NK-92 (cell line): ENCODE results near the gene RNFT2.

Source experiments
- DNase-seq: peaks from one replicate; lab custom pipeline; 2025; ENCODE audit not compliant: unreplicated experiment; lab: John Stamatoyannopoulos, UW

The RNFT2 gene

DNA sequence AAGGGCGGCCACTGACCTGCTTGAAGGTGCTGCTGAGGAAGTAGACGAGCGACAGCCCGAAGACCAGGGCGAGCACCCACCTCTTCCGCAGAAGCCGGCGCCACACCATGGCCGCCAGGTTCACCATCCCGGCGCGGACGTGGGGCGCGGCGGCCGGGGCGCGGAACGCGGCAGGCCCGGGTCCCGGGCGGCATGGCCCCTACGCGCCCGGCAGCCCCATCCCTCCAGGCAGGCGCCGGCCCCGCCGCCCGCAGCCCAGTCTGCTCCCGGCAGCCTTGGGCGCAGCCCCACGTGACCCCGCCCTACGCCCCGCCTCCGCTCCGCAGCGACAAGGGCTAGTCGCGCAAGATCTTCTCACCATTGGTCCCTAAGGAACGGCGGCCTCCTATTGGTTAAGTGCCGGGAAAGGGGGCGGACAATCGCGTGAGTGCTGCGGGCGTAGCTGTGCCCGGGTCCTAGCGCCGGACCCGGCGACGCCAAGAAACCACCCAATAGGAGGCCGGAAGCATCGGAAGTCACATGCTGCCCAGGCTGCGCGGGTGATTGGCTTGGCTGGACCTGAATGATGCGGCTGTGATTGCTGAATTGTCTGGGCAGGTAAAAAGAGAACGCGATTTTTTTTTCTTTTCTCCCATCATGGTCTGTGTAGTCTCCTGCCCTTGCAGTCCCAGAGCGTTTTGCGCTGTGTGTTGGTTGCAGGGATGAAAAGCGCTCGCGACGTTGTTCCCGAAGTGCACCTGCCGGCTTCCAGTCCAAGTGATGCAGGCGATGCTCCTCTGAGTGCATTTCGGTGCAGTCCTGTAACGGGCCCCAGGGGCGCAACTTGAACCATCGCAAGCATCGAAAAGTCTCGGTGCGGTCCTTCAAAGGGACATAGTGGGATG is at the start of gene RNFT2, which contains the start of gene SPRING1:
TSS of gene RNFT2 (plus strand) at position 542 of the 884 bp plus-strand sequence. CDS start 2,183 bp downstream, outside the sequence.
TSS of gene SPRING1 (minus strand) at position 296 of the 884 bp plus-strand sequence. CDS start at position 127, 169 bp downstream.
- peak; percentile 86 for DNase-seq

GRCh38 chr12:116689521-116689920 is 48.6 kb upstream of the RNFT2 start:
- no peak for DNase-seq

DNA sequence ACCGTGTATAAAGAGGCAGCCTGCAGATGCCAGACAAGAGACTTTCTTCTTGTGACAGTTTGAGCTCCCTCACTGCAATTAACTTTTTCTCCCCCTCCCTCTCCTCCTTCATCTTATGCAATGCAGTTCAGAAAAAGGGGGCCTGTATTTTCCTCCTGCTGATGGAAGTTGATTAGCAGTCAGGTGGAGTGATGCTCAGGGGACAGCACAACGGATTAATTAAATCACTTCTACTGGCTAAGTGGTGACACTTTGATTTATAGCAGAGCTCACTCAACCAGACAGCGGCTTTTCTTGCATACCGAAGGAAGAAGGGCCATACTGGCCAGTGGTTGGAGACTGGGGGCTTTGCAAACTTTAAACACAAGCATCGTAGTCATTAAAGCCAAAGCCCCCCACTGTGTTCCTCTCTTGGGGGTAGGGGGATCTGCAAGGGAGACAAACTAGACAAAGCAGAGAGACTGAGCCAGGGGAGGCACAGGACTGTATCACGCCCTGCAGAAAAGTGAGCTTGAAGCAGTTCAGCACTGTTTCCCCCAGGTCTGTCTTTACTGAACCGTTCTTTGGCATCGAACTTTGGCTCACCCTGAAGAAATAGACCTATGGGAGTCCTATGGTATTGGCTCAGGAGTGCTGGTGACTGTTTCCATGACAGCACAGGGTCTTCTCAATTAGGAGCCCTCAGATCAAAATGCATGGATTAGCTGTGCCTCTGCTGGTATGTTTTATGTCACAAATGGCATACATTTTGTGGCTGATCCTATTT is 48.0 kb upstream of the RNFT2 start:
- DNase-seq = no peak

DNA sequence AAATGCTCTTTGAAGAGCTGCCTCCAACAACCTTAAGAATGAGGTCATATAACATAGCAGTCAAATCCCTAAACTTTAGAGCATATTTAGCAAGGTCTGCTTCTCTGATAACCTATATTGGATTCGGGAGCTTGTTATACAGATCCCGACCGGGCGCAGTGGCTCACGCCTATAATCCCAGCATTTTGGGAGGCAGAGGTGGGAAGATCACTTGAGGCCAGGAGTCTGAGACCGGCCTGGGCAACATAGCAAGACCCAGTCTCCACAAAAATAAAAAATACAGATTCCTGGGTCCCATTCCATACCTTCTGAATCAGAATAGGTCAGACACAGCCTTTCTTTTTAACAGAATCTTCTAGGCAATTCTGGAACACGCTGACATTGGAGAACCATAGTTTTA is 46.9 kb upstream of the RNFT2 start:
- DNase-seq = no peak

DNA sequence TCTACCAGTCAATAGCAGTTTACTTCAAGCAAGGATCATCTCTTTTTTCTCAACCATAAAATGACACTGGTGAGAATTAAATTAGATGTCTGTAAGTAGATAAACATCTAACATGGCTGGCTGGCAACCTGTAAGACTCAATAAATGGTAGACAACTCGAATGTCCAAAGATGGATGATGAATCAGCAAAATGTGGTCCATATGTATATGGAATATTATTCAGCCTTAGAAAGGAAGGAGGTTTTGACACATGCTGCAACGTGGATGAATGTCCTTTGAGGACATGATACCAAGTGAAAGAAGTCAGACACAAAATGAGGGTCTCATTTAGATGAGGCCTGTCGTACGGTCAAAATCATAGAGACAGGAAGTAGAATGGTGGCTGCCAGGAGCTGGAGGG is 46.5 kb upstream of the RNFT2 start:
- no peak for DNase-seq

- no peak for DNase-seq
These were observed 45.5 kb upstream of the RNFT2 start for GRCh38 chr12:116692605-116693004.

DNA sequence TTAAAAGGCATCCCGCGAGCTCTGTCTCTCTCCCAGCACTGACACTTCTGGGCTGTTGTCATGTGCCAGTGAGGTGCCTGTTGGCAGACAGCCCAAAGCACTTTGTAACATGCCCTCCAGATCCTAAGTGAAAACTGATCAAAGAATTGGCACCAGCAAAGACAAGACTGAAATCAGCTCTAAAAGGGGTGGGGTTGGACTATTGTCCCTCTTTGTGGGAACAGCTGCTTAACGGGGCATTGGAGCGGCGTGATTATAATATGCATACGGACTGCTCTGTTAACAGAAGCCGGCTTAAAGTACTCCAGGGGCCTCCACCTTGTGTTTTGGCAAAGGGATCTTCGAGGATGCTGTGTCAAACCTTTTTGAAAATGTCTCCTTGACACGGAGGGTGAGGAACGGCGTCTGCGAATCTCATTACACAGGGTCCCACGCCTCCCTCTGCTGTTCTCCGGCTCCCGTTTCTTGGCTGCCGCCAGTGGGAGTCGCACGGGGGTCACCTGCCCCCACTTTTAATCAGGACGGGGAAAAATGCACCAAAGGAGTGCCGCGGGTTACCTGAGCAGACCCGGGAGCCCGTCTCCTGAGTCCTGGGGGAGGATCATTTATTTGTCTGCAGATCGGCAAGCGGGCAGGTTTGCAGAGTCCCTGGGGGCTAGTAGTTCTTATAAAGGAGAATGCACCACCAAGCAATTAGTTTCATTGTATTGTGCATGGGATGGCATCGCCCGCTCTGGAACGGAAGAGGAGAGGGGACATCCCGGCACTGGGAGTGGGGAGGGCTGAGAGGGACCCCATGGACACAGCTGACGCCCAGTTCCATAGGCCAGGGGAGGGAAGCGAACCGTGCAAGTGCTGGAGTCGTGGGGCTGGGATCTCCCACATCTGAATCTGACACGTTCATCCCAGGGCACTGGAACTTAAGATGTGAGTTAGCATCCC is 44.6 kb upstream of the RNFT2 start:
- DNase-seq = no peak

DNA sequence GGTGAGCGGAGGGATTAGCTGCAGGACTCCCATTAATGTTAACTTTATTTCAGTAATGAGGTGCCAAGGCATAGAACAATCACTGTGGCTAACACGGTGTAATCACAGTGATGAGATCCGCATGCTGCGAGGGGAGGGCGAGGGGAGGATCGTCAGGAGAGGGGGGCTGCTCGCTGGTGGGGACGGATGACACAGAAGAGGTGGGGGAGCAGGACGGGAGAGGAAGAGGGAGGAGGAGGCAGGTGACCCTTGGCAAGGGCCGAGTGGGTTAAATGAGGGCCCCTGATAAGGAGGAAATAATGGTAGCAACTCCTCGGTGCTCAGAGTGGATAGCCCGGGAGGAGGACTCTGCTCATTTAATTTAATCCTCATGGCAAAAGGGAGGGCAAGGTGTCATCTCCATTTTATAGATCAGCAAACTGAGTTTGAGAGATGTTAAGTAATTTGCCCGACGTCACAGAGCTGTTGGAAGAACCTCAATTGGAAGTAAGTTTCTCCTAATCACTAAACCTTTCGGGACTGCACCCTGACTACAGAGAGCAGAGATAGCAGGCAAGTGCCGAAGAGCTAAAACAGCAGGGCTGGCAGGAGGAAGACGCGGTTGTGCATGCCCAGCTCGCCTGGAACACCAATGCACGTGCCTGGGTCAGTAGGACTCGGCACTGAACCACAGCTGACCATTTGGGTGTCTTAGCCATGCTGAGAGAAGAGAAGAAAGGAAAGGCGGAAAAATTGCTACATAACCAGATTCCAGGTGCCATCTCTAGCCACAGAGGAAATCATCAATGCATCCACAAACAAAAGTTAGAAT is 43.3 kb upstream of the RNFT2 start:
- no peak for DNase-seq

DNA sequence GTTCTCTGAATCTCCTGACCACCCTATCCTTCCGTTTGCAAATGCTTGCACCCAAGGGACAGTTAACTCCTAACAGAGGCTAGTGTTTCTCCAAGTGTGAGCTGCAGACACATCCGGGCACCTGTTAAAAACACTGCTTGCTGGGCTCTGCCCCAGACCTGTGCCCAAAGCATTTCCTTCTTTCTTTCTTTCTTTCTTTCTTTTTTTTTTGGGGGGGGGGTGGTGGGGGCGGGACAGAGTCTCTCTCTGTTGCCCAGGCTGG is 42.7 kb upstream of the RNFT2 start:
- no peak for DNase-seq

- no peak for DNase-seq
These were observed 40.8 kb upstream of the RNFT2 start for GRCh38 chr12:116697305-116697704.

DNA sequence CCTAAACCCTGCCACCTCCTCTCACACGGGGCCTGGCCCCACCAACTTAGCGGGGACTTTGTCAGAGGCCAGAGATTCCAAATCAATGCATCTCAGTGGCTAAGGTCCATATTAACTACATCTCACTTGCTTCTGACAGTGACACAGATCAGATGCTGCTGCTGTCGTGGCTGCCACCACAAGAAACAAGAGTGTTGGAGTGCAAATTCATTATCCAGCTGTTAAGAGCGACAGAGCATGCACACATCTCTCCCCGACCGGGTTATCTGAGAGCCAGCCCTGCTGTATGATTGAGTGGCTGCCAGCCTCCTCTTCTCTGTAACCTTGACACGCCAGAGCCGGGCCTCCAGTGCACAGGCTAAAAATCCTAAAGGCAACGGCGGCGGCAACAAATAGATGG is 40.4 kb upstream of the RNFT2 start:
- DNase-seq = no peak

GRCh38 chr12:116698116-116698515 is 40.0 kb upstream of the RNFT2 start:
- no peak for DNase-seq

- no peak for DNase-seq
These were observed 39.5 kb upstream of the RNFT2 start for GRCh38 chr12:116698554-116699075.

DNA sequence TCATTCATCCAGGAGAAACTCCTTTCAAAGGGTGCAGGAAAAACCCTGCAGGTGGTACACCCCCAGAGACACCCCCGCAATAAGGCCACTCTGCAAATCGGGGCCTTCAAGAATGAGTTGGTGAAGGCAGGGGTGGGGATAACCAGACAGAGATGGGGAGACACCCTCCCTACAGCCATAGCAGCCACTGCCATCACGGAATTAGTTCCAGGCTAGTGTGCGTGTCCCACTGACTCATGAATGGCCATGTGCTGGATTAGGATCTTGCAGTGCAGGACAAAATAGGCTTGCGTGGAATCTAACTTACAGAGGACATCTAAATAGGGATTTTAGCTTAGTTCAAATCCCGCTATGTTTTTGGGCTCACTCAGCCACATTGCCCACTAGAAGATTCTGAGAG is 38.0 kb upstream of the RNFT2 start:
- no peak for DNase-seq

- DNase-seq = no peak
These were observed 36.7 kb upstream of the RNFT2 start for GRCh38 chr12:116701432-116701831.

GRCh38 chr12:116703214-116703795 is 34.8 kb upstream of the RNFT2 start:
- no peak for DNase-seq

DNA sequence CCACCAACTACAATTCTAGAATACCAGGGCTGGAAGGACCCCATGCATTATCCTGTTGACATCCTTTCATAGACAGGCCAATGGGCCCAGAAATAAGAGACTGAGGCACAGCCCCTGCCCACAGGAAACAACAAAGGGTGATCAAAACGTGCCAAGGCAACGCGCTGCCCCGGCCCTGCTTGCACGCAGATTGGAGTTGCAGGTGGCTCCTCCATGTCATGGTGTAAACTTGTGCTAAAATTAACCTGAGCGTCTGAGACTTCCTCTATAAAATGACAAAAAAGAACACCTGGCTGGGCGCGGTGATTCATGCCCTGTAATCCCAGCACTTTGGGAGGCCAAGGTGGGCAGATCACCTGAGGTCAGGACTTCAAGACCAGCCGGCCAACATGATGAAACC is 30.4 kb upstream of the RNFT2 start:
- no peak for DNase-seq

DNA sequence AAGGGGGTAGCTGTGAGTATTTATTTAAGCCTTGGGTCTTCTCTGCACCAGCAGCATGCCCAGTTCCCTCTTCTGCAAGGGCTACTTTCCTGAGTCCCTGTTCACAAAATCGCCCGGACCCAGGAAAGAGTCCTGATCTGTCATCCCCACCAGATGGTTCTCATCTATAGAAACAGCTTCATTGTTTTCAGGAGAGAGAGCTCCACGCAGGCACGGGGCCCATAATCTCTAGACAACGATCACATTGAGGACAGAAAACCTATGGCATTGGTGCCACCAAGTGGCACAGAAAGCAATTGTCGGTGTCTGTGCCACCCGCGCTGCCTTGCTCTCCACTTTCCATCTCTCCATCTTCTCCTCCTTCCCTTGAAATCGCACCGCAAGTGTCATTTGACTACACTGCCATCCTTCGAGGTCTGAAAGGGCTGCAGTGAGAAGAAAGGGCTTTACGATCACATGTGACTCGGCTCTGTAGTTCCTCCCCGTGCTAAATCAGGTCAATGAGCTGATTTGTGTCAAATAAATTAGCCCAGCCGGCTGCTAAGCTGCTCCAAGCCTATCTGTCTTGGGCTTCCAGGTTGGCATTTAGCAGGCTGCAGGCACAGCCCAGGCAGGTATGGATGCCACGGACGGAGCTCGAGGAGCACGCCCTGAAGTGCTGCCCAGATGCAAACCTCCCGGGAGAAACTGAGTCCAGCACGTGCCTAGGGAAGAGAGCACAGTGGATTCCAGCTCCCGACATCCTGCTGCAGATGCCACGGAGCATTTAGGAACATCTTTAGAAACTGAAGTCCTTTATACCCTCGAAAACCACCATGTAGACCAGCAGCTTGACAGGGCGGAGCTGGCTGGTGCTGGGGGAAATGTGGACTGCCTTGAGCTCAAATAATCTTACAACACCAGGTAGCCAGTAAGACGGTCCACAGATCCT is 29.0 kb upstream of the RNFT2 start:
- DNase-seq = no peak

DNA sequence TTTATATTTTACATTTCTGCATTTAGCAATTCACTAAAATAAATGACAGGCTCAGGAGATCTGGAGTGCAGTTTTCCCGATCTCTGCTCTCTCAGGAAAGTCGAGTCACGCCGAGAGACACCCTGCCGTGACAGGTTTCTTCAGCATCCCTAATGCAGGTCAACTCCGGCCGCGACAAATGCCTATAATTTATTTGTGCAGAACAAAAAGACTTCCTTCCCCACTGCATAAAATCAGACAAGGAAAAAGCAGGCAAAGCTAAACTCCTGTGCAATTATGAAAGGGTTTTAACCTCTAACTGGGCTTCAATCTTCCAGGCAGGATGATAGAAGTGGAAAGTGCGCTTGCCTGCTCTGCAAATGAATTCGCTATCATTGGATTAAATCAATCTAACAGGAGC is 28.3 kb upstream of the RNFT2 start:
- DNase-seq = no peak
